WTC11 (cell line): ENCODE measurements around the gene KRT36.

Experiments used
- ATF1 ChIP-seq: sonication (generic); formaldehyde crosslinking; IDR thresholded peaks from 2 replicates; pipeline ENCODE4 v1.8.1; 2023; ENCODE audit warnings: mild to moderate bottlenecking, moderate library complexity, missing genetic modification reagents
- CBFB ChIP-seq: sonication (generic); formaldehyde crosslinking; IDR thresholded peaks from 2 replicates; pipeline ENCODE4 v1.8.1; 2022; ENCODE audit warnings: mild to moderate bottlenecking, low read depth, missing genetic modification reagents
- E2F1 ChIP-seq: sonication (generic); formaldehyde crosslinking; IDR thresholded peaks from 2 replicates; pipeline ENCODE4 v1.8.0; 2022; ENCODE audit warnings: mild to moderate bottlenecking, missing genetic modification reagents
- IRF2 ChIP-seq: sonication (generic); formaldehyde crosslinking; IDR thresholded peaks from 2 replicates; pipeline ENCODE4 v1.8.0; 2022; ENCODE audit warnings: low read depth, missing genetic modification reagents, borderline replicate concordance
- NR2C2 ChIP-seq: sonication (generic); formaldehyde crosslinking; IDR thresholded peaks from 2 replicates; pipeline ENCODE4 v1.8.0; 2022; ENCODE audit warnings: mild to moderate bottlenecking, missing genetic modification reagents
- NR3C1 ChIP-seq: sonication (generic); formaldehyde crosslinking; conservative IDR thresholded peaks from 2 replicates; pipeline ENCODE4 v1.8.1; 2023; ENCODE audit warnings: low read depth, mild to moderate bottlenecking, missing genetic modification reagents
- PREB ChIP-seq: sonication (generic); formaldehyde crosslinking; IDR thresholded peaks from 2 replicates; pipeline ENCODE4 v1.8.1; 2022; ENCODE audit warnings: mild to moderate bottlenecking, missing genetic modification reagents, moderate library complexity, borderline replicate concordance
- SMAD4 ChIP-seq: sonication (generic); formaldehyde crosslinking; IDR thresholded peaks from 2 replicates; pipeline ENCODE4 v1.8.0; 2022; ENCODE audit warnings: mild to moderate bottlenecking, missing genetic modification reagents
- ZNF416 ChIP-seq: fragments of 250-450 bp; sonication (Bioruptor Pico); IDR thresholded peaks from 2 replicates; pipeline ENCODE4 v1.9.0; 2021; ENCODE audit warnings: mild to moderate bottlenecking, inconsistent platforms
- TF ChIP-seq, protein P1 (sequence below): fragments of 250-450 bp; sonication (Bioruptor Pico); IDR thresholded peaks from 2 replicates; pipeline ENCODE4 v2.1.2; 2022; ENCODE audit warnings: mild to moderate bottlenecking, moderate library complexity
- TF ChIP-seq, protein P2 (sequence below): fragments of 200-600 bp; IDR thresholded peaks from 2 replicates; pipeline ENCODE4 v1.8.0; 2022; ENCODE audit warnings: antibody characterized with exemption
- TF ChIP-seq, protein P3 (sequence below): sonication (generic); formaldehyde crosslinking; IDR thresholded peaks from 2 replicates; pipeline ENCODE4 v1.8.1; 2022; ENCODE audit warnings: low read depth, missing genetic modification reagents, borderline replicate concordance
- TF ChIP-seq, protein P4 (sequence below): sonication (generic); formaldehyde crosslinking; IDR thresholded peaks from 2 replicates; pipeline ENCODE4 v1.8.0; 2022; ENCODE audit warnings: mild to moderate bottlenecking, missing genetic modification reagents
- TF ChIP-seq, protein P5 (sequence below): sonication (generic); formaldehyde crosslinking; conservative IDR thresholded peaks from 2 replicates; pipeline ENCODE4 v1.8.1; 2022; ENCODE audit warnings: mild to moderate bottlenecking, missing genetic modification reagents

- TF ChIP-seq, protein P1, sequence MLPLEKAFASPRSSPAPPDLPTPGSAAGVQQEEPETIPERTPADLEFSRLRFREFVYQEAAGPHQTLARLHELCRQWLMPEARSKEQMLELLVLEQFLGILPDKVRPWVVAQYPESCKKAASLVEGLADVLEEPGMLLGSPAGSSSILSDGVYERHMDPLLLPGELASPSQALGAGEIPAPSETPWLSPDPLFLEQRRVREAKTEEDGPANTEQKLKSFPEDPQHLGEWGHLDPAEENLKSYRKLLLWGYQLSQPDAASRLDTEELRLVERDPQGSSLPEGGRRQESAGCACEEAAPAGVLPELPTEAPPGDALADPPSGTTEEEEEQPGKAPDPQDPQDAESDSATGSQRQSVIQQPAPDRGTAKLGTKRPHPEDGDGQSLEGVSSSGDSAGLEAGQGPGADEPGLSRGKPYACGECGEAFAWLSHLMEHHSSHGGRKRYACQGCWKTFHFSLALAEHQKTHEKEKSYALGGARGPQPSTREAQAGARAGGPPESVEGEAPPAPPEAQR (CRISPR knock-in tag) = no peak
- TF ChIP-seq, protein P2, sequence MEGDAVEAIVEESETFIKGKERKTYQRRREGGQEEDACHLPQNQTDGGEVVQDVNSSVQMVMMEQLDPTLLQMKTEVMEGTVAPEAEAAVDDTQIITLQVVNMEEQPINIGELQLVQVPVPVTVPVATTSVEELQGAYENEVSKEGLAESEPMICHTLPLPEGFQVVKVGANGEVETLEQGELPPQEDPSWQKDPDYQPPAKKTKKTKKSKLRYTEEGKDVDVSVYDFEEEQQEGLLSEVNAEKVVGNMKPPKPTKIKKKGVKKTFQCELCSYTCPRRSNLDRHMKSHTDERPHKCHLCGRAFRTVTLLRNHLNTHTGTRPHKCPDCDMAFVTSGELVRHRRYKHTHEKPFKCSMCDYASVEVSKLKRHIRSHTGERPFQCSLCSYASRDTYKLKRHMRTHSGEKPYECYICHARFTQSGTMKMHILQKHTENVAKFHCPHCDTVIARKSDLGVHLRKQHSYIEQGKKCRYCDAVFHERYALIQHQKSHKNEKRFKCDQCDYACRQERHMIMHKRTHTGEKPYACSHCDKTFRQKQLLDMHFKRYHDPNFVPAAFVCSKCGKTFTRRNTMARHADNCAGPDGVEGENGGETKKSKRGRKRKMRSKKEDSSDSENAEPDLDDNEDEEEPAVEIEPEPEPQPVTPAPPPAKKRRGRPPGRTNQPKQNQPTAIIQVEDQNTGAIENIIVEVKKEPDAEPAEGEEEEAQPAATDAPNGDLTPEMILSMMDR = no peak
- TF ChIP-seq CBFB (CRISPR knock-in tag) = no peak
- no peak for TF ChIP-seq ZNF416
- TF ChIP-seq PREB (CRISPR knock-in tag) = no peak
- TF ChIP-seq, protein P3, sequence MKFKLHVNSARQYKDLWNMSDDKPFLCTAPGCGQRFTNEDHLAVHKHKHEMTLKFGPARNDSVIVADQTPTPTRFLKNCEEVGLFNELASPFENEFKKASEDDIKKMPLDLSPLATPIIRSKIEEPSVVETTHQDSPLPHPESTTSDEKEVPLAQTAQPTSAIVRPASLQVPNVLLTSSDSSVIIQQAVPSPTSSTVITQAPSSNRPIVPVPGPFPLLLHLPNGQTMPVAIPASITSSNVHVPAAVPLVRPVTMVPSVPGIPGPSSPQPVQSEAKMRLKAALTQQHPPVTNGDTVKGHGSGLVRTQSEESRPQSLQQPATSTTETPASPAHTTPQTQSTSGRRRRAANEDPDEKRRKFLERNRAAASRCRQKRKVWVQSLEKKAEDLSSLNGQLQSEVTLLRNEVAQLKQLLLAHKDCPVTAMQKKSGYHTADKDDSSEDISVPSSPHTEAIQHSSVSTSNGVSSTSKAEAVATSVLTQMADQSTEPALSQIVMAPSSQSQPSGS (CRISPR knock-in tag) = no peak
- no peak for TF ChIP-seq SMAD4 (CRISPR knock-in tag)
- TF ChIP-seq IRF2 (CRISPR knock-in tag) = no peak
- TF ChIP-seq NR3C1 = no peak
- TF ChIP-seq NR2C2 = no peak
- TF ChIP-seq, protein P4, sequence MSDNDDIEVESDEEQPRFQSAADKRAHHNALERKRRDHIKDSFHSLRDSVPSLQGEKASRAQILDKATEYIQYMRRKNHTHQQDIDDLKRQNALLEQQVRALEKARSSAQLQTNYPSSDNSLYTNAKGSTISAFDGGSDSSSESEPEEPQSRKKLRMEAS = no peak
- TF ChIP-seq ATF1 = no peak
- TF ChIP-seq, protein P5, sequence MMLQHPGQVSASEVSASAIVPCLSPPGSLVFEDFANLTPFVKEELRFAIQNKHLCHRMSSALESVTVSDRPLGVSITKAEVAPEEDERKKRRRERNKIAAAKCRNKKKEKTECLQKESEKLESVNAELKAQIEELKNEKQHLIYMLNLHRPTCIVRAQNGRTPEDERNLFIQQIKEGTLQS (CRISPR knock-in tag) = no peak
- TF ChIP-seq E2F1 (CRISPR knock-in tag) = no peak
These were observed 6.2 kb downstream of the KRT36 start for GRCh38 chr17:41483531-41483930.
